Stimulated activated CD4-positive, alpha-beta T cell treated with anti-CD3 and anti-CD28 coated beads, Interleukin-1b, Interleukin-23, amount 100 ng/mL, for 48 hours (primary cell): ENCODE measurements around the gene TMED7.
"Not testable (repeated sequence)": the region's sequence is repeated elsewhere in the genome, so short reads cannot be mapped to it uniquely, and the experiment has no call there.

ENCODE experiments used
- DNase-seq: peaks from one replicate; pipeline ENCODE4 v3.0.0-alpha.2; 2020

TMED7 gene

GRCh38 chr5:115625579-115626444 is at the start of gene TMED7:
Gene TMED7, minus strand, starts transcription at chr5:115626036. Its CDS starts 244 bp downstream, at chr5:115625792.
- DNase-seq: peak; percentile 100

GRCh38 chr5:115674782-115675181 is 48.9 kb upstream of the TMED7 start:
- DNase-seq: not testable (repeated sequence)

DNA sequence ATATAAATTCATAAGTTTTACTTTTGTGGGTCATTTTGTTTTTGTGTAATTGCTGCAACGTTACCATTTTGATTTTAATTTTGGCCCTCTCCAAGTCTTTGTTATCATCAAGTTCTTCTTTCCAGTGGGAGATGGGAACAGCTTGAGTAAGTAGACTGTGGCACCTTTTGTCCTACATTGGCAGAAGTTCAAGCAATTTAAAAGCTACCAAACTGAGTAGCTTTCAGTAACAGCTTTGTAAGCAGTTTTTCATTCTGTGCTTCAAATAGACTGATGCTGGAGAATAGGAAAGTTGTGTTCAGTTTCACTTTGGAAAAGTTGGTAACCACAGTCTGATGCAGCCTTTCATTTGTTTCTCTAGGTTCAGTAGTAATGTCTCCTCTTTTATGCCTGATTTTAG is 47.8 kb upstream of the TMED7 start:
- DNase-seq: no peak

- no peak for DNase-seq
These were observed 46.1 kb upstream of the TMED7 start for GRCh38 chr5:115671939-115672338.

DNA sequence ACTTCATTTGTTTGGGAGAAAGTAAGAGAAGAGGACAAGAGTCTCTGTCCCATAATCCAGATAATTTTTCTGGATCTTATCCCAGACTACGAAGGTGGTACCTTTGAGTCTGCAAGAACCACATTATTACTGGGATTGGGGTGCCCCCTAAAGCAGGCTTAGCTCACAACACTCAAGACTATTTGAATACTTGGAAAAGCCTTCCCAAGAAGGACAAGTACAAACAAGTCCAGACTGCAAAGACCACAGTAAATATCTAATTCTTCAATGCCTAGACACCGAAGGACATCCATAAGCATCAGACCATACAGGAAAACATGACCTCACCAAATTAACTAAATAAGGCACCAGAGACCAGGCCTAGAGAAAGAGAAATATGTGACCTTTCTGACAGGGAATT is 40.2 kb upstream of the TMED7 start:
- no peak for DNase-seq

- no peak for DNase-seq
These were observed 35.7 kb upstream of the TMED7 start for GRCh38 chr5:115661563-115661962.

GRCh38 chr5:115661101-115661500 is 35.3 kb upstream of the TMED7 start:
- no peak for DNase-seq

DNA sequence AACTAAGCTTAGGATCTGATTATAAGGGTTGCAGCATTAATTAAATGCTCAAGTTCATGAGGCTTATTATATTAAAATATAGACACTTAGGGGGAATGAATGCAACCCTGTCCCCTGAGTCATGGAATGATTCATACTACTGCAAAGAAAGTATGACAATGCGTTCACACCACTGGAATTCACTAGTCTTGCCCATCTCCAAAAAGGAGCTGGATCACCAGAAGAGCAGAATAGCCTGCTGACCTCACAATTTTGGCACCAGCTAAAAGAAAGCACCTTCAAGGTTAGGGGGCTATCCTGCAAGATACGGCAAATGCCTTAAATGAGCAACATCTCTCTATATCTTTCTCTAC is 32.0 kb upstream of the TMED7 start:
- no peak for DNase-seq

DNA sequence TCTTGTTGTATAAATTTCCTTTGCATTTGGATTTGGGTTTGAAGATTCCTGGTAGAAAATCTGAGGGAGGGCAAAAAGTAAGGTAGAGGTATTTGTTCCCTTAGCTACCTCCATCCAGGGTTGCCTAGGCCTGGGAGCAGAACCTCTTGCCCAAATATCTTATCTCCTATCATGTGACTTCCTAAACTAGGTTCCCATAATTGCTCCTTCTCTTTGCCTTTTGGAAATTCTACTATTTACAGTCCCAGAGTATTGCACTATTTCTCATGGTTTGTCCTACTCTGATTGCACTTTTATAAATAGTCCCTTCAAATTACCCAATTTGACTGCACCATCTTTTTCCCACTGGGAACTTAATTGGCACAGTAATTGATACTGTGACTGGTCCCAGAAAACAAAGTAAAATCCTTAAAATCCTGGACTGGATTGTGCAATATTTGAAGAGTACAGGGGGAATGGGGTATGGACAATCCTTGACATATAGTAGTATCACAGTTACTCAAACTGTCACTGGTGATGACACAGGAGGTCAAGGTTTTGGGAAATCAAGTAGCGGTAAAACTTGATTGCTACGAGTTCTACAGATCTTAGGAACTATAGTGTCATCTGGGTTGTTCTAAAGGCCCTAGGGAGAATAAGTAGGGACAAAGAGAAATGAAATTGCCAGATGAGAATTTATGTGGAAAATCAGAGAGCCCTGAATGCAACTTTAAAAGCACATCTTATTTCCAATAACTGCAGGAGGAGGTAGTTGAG is 31.5 kb upstream of the TMED7 start:
- DNase-seq: no peak

DNA sequence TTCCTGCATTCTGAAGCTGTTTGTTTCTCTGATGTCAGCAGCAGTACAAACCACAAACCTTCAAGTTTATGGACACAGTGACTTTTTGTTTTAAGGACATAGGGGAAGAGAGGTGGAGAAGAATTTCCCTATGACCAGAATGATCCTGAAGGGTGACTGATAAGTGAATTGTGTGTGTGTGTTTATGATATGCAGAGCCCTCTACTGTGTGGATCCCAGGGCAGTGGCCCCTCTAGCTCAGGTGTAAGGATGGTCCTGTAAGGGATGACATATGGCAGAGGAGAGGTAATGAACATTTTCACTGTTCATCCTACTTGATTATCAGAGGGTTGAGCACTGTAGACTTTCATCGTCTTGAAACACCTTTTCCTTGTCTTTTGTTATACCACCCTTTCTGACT is 30.6 kb upstream of the TMED7 start:
- no peak for DNase-seq

- DNase-seq: no peak
These were observed 30.2 kb upstream of the TMED7 start for GRCh38 chr5:115655994-115656393.

DNA sequence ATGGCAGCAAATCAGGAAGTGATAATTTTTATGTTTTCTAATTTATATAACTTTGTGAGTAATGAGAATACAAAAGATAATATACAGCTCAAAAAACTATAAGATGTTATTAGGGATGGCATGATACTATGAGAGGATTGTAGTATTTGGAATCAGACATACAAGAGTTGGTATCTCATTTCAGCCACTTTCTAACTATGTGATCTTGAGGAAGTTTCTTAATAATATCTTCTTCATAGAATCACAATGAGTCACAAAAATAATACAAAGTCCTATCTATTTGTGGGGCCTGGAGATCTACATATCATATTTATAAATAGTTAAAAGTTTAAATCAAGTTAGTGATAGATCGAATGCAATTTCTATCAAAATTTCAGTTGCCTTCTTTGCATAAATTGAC is 23.7 kb upstream of the TMED7 start:
- no peak for DNase-seq

GRCh38 chr5:115648056-115648455 is 22.2 kb upstream of the TMED7 start:
- DNase-seq: no peak

DNA sequence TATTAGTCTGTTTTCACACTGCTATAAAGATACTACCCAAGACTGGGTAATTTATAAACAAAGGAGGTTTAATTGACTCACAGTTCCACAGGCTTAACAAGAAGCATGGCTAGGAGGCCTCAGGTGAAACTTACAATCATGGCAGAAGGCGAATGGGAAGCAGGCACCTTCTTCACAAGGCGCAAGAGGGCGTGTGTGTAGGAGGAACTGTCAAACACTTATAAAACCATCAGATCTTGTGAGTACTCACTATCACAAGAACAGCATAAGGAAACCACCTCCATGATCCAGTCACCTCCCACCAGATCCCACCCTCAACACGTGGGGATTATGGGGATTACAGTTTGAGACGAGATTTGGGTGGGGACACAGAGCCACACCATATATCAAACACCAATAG is 19.6 kb upstream of the TMED7 start:
- not testable (repeated sequence) for DNase-seq

- DNase-seq: no peak
These were observed 18.2 kb upstream of the TMED7 start for GRCh38 chr5:115644046-115644445.

GRCh38 chr5:115641948-115642347 is 16.1 kb upstream of the TMED7 start:
- no peak for DNase-seq

DNA sequence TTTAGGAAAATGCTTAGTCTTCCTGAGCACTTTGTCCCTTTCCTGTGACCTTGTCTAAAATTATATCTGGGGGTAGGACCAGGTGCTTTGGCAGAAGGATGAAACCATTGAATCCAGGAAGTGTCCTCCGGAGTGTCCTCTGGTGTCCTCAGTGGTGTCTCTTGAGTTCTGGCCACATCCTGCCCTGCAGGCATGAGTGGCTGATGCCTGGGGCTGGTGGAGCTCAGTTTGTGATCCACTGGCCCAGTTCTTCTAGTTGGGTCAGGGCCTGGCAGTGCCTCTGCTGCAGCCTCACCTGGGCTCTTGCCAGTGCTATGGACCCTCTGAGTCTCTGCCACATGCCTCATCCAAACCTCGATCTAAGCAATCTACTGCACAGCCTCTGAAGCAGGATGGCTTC is 14.4 kb upstream of the TMED7 start:
- no peak for DNase-seq

GRCh38 chr5:115639377-115639776 is 13.5 kb upstream of the TMED7 start:
- no peak for DNase-seq

GRCh38 chr5:115637507-115637906 is 11.7 kb upstream of the TMED7 start:
- DNase-seq: no peak

DNA sequence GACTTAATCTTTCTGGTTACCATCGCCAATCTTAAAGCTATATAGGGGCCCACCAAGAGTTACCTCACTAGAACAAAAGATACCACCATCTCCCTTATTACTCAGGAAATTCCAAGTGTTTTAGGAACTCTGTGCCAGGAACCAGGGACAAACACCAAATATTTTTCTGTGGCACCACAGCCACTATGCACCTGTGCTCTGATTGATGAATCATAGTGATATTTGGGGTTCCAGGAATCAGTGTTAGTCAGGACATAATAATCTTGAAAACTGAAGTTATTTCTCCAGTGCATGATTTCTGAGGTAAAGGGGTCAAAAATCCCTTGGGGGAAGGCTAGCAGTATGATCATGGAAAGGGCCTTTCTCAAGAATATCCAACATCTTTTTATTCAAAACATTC is 10.2 kb upstream of the TMED7 start:
- DNase-seq: no peak

- peak; percentile 84 for DNase-seq
These were observed 8.7 kb upstream of the TMED7 start for GRCh38 chr5:115634343-115635132.

DNA sequence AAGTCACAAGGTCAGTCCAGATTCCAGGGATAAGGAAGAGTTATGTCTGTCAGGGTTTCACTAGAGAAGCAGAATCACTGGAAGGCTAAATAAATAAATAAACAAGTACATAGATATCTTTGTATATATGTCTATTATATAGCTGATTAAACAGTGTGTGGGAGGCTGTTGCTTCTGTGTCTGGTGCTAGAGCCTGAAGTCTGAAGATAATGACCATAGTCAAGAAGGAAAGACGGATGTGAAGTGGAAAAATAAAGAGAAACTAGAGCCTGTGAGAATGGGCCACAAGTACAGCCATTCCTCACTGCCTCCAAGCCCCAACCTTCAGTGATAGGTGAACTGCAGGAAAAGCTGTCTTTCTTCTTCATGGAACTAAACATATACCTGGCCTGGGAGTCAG is 4.1 kb upstream of the TMED7 start:
- DNase-seq: no peak

DNA sequence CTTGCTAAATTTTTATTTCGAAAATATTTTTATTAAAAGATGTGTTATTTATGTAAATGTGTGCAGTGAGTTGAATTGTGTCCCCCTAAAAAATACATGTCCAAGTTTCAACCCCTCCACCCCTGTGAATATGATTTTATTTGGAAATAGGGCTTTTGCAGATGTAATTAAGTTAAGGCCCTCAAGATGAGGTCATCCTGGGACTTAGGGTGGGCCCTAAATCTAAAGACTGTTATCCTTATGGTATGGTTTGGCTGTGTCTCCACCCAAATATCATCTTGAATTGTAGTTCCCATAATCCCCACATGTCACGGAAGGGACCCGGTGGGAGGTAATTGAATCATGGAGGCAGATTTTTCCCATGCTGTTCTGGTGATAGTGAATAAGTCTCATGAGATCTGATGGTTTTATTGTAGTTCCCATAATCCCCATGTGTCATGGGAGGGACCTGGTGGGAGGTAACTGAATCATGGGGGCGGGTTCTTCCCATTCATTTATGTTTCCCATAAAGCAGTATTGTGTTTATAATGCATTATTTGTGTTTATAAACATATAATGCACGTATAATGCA is 1.5 kb upstream of the TMED7 start:
- DNase-seq: no peak
